Dermis lymphatic vessel endothelial cell (primary cell): ENCODE data around the gene RNF13. TPM values are rescaled to one million over a fixed set of nuclear protein-coding genes. Genes with fewer than 3 reads are reported as not detected.

Experiments
- total RNA-seq: library from RNA; depleted of rRNA; stranded (reverse); fragments of >200 nt; gene quantifications from 2 replicates; pipeline ENCODE4 v1.2.1, GENCODE V29; 2014

Gene RNF13
- total RNA-seq = 77.0 and 84.6 TPM in 2 replicates

DNA sequence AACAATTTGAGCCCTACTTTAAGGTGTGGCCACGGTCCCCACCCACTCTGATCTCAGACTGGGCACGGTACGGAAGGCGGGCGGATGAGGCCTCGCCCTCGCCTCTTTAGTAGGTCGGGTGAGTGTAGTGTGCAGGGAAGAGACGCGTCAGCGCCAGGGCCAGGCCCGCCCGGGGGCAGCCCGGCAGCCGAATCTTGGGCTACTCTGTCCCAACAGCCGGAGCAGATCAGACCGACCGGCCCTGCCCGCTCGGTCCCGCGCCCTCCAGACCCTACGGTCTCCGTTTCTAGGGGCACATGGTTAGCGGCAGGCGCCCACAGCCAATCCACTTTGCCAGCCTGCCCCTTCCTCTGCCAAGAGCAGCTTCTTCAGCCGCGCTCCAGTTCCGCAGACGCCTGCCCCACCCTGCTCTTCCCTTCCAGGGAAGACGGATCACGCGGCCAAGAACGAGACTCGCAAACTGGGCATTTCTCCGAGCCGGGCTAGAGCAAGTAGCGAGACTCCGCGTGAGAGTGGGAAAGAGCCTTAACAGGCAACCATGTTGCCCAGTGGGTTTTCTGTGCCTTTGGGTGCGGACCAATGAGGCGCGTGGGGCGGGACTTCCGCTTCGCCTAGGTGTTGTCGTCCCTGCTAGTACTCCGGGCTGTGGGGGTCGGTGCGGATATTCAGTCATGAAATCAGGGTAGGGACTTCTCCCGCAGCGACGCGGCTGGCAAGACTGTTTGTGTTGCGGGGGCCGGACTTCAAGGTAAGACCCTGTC lies at the start of gene RNF13:
RNF13 (plus strand) TSS at position 610 of the 761 bp plus-strand sequence. CDS start 32,812 bp downstream, outside the sequence.

DNA sequence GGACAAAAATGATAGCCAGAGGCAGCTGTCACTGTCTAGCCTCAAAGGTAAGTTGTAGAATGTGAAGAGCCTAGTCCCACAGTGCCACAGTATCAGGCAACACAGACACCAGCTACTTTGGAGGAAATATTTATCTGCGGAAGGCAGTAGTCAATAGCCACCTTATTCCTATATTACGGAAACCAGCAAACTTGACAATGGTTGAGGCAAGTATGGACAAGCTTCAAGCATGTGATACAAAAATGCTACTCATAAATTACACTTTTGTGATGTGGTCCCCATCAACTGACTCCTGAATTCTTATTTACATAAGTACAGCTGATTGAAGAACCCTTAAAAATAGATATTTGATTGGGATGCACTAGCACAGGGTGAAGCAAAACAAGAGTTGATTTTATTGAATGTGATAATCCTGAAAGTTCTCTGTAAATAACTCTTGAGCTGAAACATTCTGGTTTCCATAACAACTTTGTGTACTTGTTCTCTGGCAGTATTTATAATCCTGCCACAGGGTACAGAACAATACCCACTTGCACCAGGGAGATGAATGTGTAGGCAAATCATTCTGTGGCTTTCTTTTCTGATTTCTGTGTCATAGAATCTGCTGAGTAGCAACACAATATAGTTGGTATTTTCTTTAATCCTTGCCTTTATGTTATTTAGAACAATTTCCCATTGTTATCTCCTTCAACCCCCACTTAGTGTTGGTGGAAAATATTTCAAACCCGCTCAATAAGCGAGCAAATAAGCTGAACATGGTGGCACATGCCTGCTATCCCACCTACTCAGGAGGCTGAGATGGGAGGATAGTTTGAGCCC lies 20.4 kb upstream of the RNF13 start, which contains the start of gene ANKUB1:
ANKUB1 (minus strand) TSS at position 103 of the 819 bp plus-strand sequence. CDS start 188 bp downstream, outside the sequence.

GRCh38 chr3:149970716-149971402 lies 157.8 kb downstream of the RNF13 start, which contains the start of gene PFN2:
TSS of gene PFN2 (minus strand) at chr3:149970895. CDS start at chr3:149970856, 39 bp downstream.

Other genes with a start within 250 kb of the RNF13 start
- 198 and 225 TPM in 2 replicates for gene WWTR1, start 155.2 kb upstream of the RNF13 start, total RNA-seq
- gene COMMD2, start 60.7 kb upstream of the RNF13 start, total RNA-seq = 23.5 and 30.7 TPM in 2 replicates
- gene ANKUB1, start 20.7 kb upstream of the RNF13 start, total RNA-seq = not detected in 2 replicates
- 7.2 and 10.8 TPM in 2 replicates for gene PFN2, start 157.7 kb downstream of the RNF13 start, total RNA-seq